OCI-LY1 (cell line): Measurements from ENCODE around the gene CDIPT.

Experiments
- H2AFZ ChIP-seq: fragments of 200-600 bp; sonication (generic), shearing (Covaris generic); 2 replicates; pipeline ENCODE4 v1.6.0; 2014; ENCODE audit warnings: antibody characterized with exemption, mild to moderate bottlenecking, low read length
- H3F3A ChIP-seq: fragments of 200-600 bp; sonication (generic), shearing (Covaris generic); 2 replicates; pipeline ENCODE4 v1.6.0; 2014; ENCODE audit warnings: mild to moderate bottlenecking, antibody characterized with exemption, low read length, moderate library complexity; ENCODE audit not compliant: insufficient read depth
- H3K27ac ChIP-seq: fragments of 200-600 bp; sonication (generic); 2 replicates; pipeline ENCODE4 v1.5.1; 2014; ENCODE audit warnings: low read length, mixed run types, mild to moderate bottlenecking, low read depth; ENCODE audit not compliant: poor library complexity, severe bottlenecking
- H3K27me3 ChIP-seq: fragments of 200-600 bp; sonication (generic); 2 replicates; pipeline ENCODE4 v1.6.0; 2014; ENCODE audit warnings: antibody characterized with exemption, mild to moderate bottlenecking, low read length, moderate library complexity; ENCODE audit not compliant: insufficient read depth
- H3K36me3 ChIP-seq: fragments of 200-600 bp; sonication (generic); 2 replicates; pipeline ENCODE4 v1.6.1; 2014; ENCODE audit warnings: mild to moderate bottlenecking, antibody characterized with exemption, low read length, moderate library complexity, mixed read lengths; ENCODE audit not compliant: insufficient read depth
- H3K4me1 ChIP-seq: fragments of 200-600 bp; sonication (generic); 2 replicates; pipeline ENCODE4 v1.5.1; 2014; ENCODE audit warnings: mild to moderate bottlenecking, low read length, moderate library complexity; ENCODE audit not compliant: insufficient read depth, severe bottlenecking
- H3K4me2 ChIP-seq: fragments of 200-600 bp; sonication (generic), shearing (Covaris generic); 2 replicates; pipeline ENCODE4 v1.6.1; 2014; ENCODE audit warnings: low read length
- H3K4me3 ChIP-seq: fragments of 200-600 bp; sonication (generic); 2 replicates; pipeline ENCODE4 v1.5.1; 2014; ENCODE audit warnings: low read length, low read depth, mild to moderate bottlenecking, mixed read lengths; ENCODE audit not compliant: poor library complexity, severe bottlenecking
- H3K79me2 ChIP-seq: fragments of 200-600 bp; shearing (Covaris generic); 2 replicates; pipeline ENCODE4 v1.6.1; 2016; ENCODE audit warnings: mixed run types, low read length, mixed read lengths; ENCODE audit not compliant: insufficient read depth
- H3K9ac ChIP-seq: fragments of 200-600 bp; sonication (generic), shearing (Covaris generic); 2 replicates; pipeline ENCODE4 v1.6.1; 2014; ENCODE audit warnings: mild to moderate bottlenecking, low read length, mixed read lengths
- H3K9me2 ChIP-seq: fragments of 200-600 bp; sonication (generic), shearing (Covaris generic); 2 replicates; pipeline ENCODE4 v1.6.1; 2014; ENCODE audit warnings: low read depth, mild to moderate bottlenecking, low read length, mixed read lengths
- H3K9me3 ChIP-seq: fragments of 200-600 bp; shearing (Covaris generic); 2 replicates; pipeline ENCODE4 v1.6.1; 2014; ENCODE audit warnings: low read length, mixed read lengths
- H4K20me1 ChIP-seq: fragments of 200-600 bp; sonication (generic), shearing (Covaris generic); 2 replicates; pipeline ENCODE4 v1.6.0; 2016; ENCODE audit warnings: mild to moderate bottlenecking, low read length; ENCODE audit not compliant: insufficient read depth
- EZH2 ChIP-seq: fragments of 200-600 bp; sonication (generic), shearing (Covaris generic); IDR thresholded peaks from 2 replicates; pipeline ENCODE4 v1.8.0; 2017; ENCODE audit warnings: borderline replicate concordance, mixed run types, mild to moderate bottlenecking, antibody characterized with exemption, low read length, moderate library complexity, mixed read lengths
- TF ChIP-seq, protein P1 (sequence below): fragments of 200-600 bp; sonication (generic), shearing (Covaris generic); IDR thresholded peaks from 2 replicates; pipeline ENCODE4 v1.5.1; 2017; ENCODE audit warnings: mild to moderate bottlenecking, antibody characterized with exemption, low read length, moderate library complexity, mixed read lengths

The CDIPT gene, protein sequence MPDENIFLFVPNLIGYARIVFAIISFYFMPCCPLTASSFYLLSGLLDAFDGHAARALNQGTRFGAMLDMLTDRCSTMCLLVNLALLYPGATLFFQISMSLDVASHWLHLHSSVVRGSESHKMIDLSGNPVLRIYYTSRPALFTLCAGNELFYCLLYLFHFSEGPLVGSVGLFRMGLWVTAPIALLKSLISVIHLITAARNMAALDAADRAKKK

DNA sequence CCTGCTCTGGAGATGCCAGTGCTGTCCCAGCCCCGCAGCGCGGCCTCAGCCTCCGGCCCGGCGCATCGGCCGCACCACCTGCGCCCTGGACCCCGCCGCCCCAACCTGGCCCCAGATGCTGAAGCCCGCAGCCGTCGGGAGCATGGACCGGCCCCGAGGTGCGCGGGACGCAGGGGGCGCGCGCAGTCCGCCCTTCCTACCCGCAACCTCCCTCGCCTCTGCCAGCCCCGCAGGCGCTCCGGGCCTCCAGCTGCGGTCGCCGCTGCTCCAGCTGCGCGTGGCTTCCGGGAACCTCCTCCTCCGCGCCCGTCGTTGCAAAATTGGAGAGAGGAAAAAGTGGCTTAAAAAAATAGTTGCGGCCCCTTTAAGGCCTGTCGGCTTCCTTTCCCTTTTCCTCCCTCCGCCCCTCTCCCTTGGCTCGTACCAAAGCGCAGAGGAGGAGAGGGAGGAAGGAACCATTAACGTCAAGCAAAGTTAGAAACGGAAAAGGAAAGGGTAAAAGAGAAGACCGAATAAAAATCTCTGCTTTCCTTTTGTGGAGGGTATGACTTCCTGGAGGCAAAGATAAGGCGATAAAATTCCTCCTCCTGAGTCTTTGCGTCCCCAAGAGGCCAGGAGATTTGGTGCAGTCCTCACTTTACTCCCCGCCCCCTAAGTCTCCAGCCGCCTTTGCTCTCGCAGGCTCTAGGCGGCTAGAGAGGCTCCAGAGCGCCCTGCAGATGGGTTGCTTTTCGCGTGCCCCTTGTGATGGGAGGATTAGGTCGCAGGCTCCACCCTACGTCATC, at the start of gene CDIPT:
TSS of gene CDIPT (minus strand) at position 343 of the 785 bp plus-strand sequence. CDS start 369 bp downstream, outside the sequence.
- peak within 1 kb of the TSS; percentile 90 for H3K4me2 ChIP-seq
- H3K9ac ChIP-seq = peak within 1 kb of the TSS; percentile 88
- H3K27ac ChIP-seq = peak within 1 kb of the TSS; percentile 72
- no peaks in the 10 kb centered on the region for H4K20me1 ChIP-seq
- peaks cover 28% of the 10 kb centered on the region for H3K36me3 ChIP-seq
- H3K9me2 ChIP-seq = no peaks in the 10 kb centered on the region
- no peaks in the 10 kb centered on the region for H3F3A ChIP-seq
- H3K4me1 ChIP-seq = peaks cover 16% of the 10 kb centered on the region
- H3K9me3 ChIP-seq = no peaks in the 10 kb centered on the region
- H3K27me3 ChIP-seq = 0 out of 2 replicates have a peak, but pooled peaks cover 5% of the 10 kb centered on the region
- peak within 1 kb of the TSS; percentile 69; the same call in 1 of the 2 replicates for H2AFZ ChIP-seq
- peak within 1 kb of the TSS; percentile 90 for H3K4me3 ChIP-seq
- no peaks in the 10 kb centered on the region for H3K79me2 ChIP-seq
- TF ChIP-seq EZH2 = no peak
- TF ChIP-seq, protein P1, sequence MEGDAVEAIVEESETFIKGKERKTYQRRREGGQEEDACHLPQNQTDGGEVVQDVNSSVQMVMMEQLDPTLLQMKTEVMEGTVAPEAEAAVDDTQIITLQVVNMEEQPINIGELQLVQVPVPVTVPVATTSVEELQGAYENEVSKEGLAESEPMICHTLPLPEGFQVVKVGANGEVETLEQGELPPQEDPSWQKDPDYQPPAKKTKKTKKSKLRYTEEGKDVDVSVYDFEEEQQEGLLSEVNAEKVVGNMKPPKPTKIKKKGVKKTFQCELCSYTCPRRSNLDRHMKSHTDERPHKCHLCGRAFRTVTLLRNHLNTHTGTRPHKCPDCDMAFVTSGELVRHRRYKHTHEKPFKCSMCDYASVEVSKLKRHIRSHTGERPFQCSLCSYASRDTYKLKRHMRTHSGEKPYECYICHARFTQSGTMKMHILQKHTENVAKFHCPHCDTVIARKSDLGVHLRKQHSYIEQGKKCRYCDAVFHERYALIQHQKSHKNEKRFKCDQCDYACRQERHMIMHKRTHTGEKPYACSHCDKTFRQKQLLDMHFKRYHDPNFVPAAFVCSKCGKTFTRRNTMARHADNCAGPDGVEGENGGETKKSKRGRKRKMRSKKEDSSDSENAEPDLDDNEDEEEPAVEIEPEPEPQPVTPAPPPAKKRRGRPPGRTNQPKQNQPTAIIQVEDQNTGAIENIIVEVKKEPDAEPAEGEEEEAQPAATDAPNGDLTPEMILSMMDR = peak; percentile 73

DNA sequence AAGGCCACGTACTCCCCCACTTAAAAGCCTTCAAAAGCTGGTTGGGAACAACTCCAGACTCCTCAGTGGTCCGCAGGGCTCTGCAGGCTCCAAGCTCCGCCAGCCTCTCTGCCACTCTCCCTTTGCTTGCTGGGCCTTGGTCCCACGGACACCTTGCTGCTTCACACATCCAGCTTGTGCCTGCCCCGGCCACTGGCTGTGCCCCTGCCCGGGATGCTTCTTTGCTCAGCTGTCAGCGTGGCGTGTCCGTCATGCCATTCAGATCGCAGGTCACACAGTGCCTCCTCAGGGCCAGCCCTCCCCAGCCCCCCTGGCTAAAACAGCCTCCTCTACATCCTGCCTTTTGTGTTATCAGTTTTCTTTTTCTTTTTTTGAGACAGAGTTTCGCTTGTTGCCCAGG, 49.1 kb upstream of the CDIPT start:
- H3K9me2 ChIP-seq = no peaks in the 10 kb centered on the region
- no peaks in the 10 kb centered on the region for H3K4me1 ChIP-seq
- TF ChIP-seq, protein P1 = no peak
- TF ChIP-seq EZH2 = no peak
- no peaks in the 10 kb centered on the region for H4K20me1 ChIP-seq
- no peak overlapping the region for H3K27ac ChIP-seq
- H3K27me3 ChIP-seq = no peaks in the 10 kb centered on the region
- no peak overlapping the region for H3K4me2 ChIP-seq
- H3K4me3 ChIP-seq = no peak overlapping the region
- H3F3A ChIP-seq = no peaks in the 10 kb centered on the region
- no peak overlapping the region for H3K9ac ChIP-seq
- no peaks in the 10 kb centered on the region for H3K9me3 ChIP-seq
- H3K79me2 ChIP-seq = no peaks in the 10 kb centered on the region
- no peak overlapping the region for H2AFZ ChIP-seq
- H3K36me3 ChIP-seq = no peaks in the 10 kb centered on the region

DNA sequence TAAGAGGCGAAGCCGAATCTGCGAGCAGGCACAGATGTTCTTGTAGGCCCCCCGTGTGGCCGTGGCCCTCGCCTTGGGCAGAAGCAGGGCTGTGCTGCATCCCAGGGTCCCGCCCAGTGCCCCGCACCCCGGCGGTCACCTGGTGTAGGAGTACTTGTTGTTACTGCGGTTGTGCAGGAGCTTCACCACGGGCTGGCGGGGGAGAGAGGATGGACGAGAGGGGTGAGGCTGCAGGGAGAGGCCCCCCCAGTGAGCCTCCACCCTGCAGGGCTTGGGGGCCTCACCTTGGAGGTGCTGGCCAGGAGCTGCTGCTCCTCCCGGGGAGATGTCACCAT, 48.6 kb upstream of the CDIPT start:
- no peak overlapping the region for H3K4me2 ChIP-seq
- H2AFZ ChIP-seq = no peak overlapping the region
- no peak overlapping the region for H3K27ac ChIP-seq
- no peaks in the 10 kb centered on the region for H3K9me2 ChIP-seq
- H3K36me3 ChIP-seq = no peaks in the 10 kb centered on the region
- H4K20me1 ChIP-seq = no peaks in the 10 kb centered on the region
- no peak overlapping the region for H3K9ac ChIP-seq
- H3F3A ChIP-seq = no peaks in the 10 kb centered on the region
- no peaks in the 10 kb centered on the region for H3K79me2 ChIP-seq
- no peak overlapping the region for H3K4me3 ChIP-seq
- no peaks in the 10 kb centered on the region for H3K4me1 ChIP-seq
- H3K27me3 ChIP-seq = no peaks in the 10 kb centered on the region
- TF ChIP-seq, protein P1 = no peak
- no peak for TF ChIP-seq EZH2
- H3K9me3 ChIP-seq = no peaks in the 10 kb centered on the region
